Inflammatory macrophage treated with lipopolysaccharide for 1 hour (primary cell): Measurements from ENCODE around the gene LMF1.
"Not testable (repeated sequence)": the region's sequence is repeated elsewhere in the genome, so short reads cannot be mapped to it uniquely, and the experiment has no call there.

Experiments used
- DNase-seq, 2 donors: peaks; one replicate each; pipeline ENCODE4 v3.0.0-alpha.2; 2020 to 2022

The LMF1 gene

GRCh38 chr16:822909-823297 is 147.9 kb downstream of the LMF1 start:
- no peak for DNase-seq

- DNase-seq = no peak
Measured at GRCh38 chr16:822174-822908, 148.4 kb downstream of the LMF1 start.

GRCh38 chr16:821751-822150 is 149.0 kb downstream of the LMF1 start:
- DNase-seq = no peak

- DNase-seq = no peak
Measured at GRCh38 chr16:820748-821147, 150.0 kb downstream of the LMF1 start.

- DNase-seq = not testable (repeated sequence)
Measured at GRCh38 chr16:820044-820408, 150.8 kb downstream of the LMF1 start.

GRCh38 chr16:819336-820043 is 151.3 kb downstream of the LMF1 start:
- no peak for DNase-seq

GRCh38 chr16:818592-818991 is 152.2 kb downstream of the LMF1 start:
- no peak for DNase-seq

GRCh38 chr16:818132-818531 is 152.7 kb downstream of the LMF1 start:
- DNase-seq = no peak

GRCh38 chr16:817001-817906 is 153.5 kb downstream of the LMF1 start:
- no peak for DNase-seq

- DNase-seq = no peak
Measured at GRCh38 chr16:815861-816260, 154.9 kb downstream of the LMF1 start.

GRCh38 chr16:814974-815373 is 155.8 kb downstream of the LMF1 start:
- DNase-seq = no peak

GRCh38 chr16:813916-814412 is 156.8 kb downstream of the LMF1 start:
- DNase-seq = no peak

- DNase-seq = peak; percentile 6 to 22
Measured at GRCh38 chr16:813204-813915, 157.4 kb downstream of the LMF1 start.

- DNase-seq = no peak
Measured at GRCh38 chr16:808085-808386, 162.7 kb downstream of the LMF1 start.

GRCh38 chr16:807347-808084 is 163.3 kb downstream of the LMF1 start:
- DNase-seq = peak; percentile 89 to 90

GRCh38 chr16:805474-805873 is 165.3 kb downstream of the LMF1 start:
- DNase-seq = no peak

GRCh38 chr16:804193-805048 is 166.4 kb downstream of the LMF1 start:
- DNase-seq = no peak

- DNase-seq = no peak
Measured at GRCh38 chr16:803754-804080, 167.1 kb downstream of the LMF1 start.
